Muscle layer of duodenum (tissue), 2 donors: ENCODE measurements around the gene ANKH.

Source experiments
- H3K27ac ChIP-seq: one replicate; pipeline ENCODE4 v1.7.0; 2013; ENCODE audit warnings: mild to moderate bottlenecking, low read length
- H3K27me3 ChIP-seq: one replicate; pipeline ENCODE4 v1.7.0; 2013; ENCODE audit warnings: low read depth, mild to moderate bottlenecking, control low read depth, low read length
- H3K36me3 ChIP-seq, 2 donors: one replicate each; pipeline ENCODE4 v1.7.0; 2013; ENCODE audit warnings: low read length in 2 of 2, control low read depth in 1 of 2, mild to moderate bottlenecking in 1 of 2; ENCODE audit not compliant: insufficient read depth in 2 of 2, control insufficient read depth in 1 of 2
- H3K4me1 ChIP-seq, 2 donors: one replicate each; pipeline ENCODE4 v1.7.0; 2013; ENCODE audit warnings: low read length in 2 of 2, mild to moderate bottlenecking in 2 of 2, control low read depth in 1 of 2, moderate library complexity in 1 of 2; ENCODE audit not compliant: insufficient read depth in 2 of 2, control insufficient read depth in 1 of 2
- H3K4me3 ChIP-seq, 2 donors: one replicate each; pipeline ENCODE4 v1.7.0; 2013; ENCODE audit warnings: low read length in 2 of 2, low read depth in 1 of 2, mild to moderate bottlenecking in 1 of 2
- H3K9me3 ChIP-seq, 2 donors: one replicate each; pipeline ENCODE4 v1.7.0; 2013; ENCODE audit warnings: low read length in 2 of 2, control low read depth in 1 of 2, mild to moderate bottlenecking in 1 of 2; ENCODE audit not compliant: control insufficient read depth in 1 of 2
- donor health status: healthy.

ANKH gene

GRCh38 chr5:14781106-14781505, 90.5 kb downstream of the ANKH start:
- H3K27me3 ChIP-seq, result no peaks in the 10 kb centered on the region
- no peaks in the 10 kb centered on the region for H3K36me3 ChIP-seq
- H3K4me1 ChIP-seq, result no peaks in the 10 kb centered on the region
- H3K9me3 ChIP-seq, result no peaks in the 10 kb centered on the region
- no peak overlapping the region for H3K27ac ChIP-seq
- no peak overlapping the region for H3K4me3 ChIP-seq

- H3K27me3 ChIP-seq, result no peaks in the 10 kb centered on the region
- no peak overlapping the region for H3K4me3 ChIP-seq
- H3K9me3 ChIP-seq, result no peaks in the 10 kb centered on the region
- H3K27ac ChIP-seq, result no peak overlapping the region
- H3K4me1 ChIP-seq, result no peaks in the 10 kb centered on the region
- no peaks in the 10 kb centered on the region for H3K36me3 ChIP-seq
These were observed 91.6 kb downstream of the ANKH start for GRCh38 chr5:14779975-14780374.

- Histone ChIP-seq H3K27me3 (no peaks in the 10 kb centered on the region), H3K4me3 (no peak overlapping the region), H3K27ac (no peak overlapping the region), H3K4me1 (no peaks in the 10 kb centered on the region), H3K9me3 (no peaks in the 10 kb centered on the region), H3K36me3 (no peaks in the 10 kb centered on the region)
These were observed 92.8 kb downstream of the ANKH start for GRCh38 chr5:14778792-14779070.

GRCh38 chr5:14777932-14778791, 93.4 kb downstream of the ANKH start:
- Histone ChIP-seq H3K27ac (no peak overlapping the region), H3K27me3 (no peaks in the 10 kb centered on the region), H3K4me1 (no peaks in the 10 kb centered on the region), H3K36me3 (no peaks in the 10 kb centered on the region), H3K9me3 (no peaks in the 10 kb centered on the region), H3K4me3 (no peak overlapping the region)

GRCh38 chr5:14777187-14777586, 94.4 kb downstream of the ANKH start:
- no peak overlapping the region for H3K27ac ChIP-seq
- no peak overlapping the region for H3K4me3 ChIP-seq
- H3K9me3 ChIP-seq, result no peaks in the 10 kb centered on the region
- H3K36me3 ChIP-seq, result no peaks in the 10 kb centered on the region
- no peaks in the 10 kb centered on the region for H3K4me1 ChIP-seq
- H3K27me3 ChIP-seq, result no peaks in the 10 kb centered on the region

GRCh38 chr5:14776602-14777001, 95.0 kb downstream of the ANKH start:
- no peaks in the 10 kb centered on the region for H3K27me3 ChIP-seq
- H3K36me3 ChIP-seq, result no peaks in the 10 kb centered on the region
- no peak overlapping the region for H3K27ac ChIP-seq
- no peaks in the 10 kb centered on the region for H3K9me3 ChIP-seq
- H3K4me1 ChIP-seq, result no peaks in the 10 kb centered on the region
- H3K4me3 ChIP-seq, result no peak overlapping the region

GRCh38 chr5:14775857-14776256, 95.7 kb downstream of the ANKH start:
- Histone ChIP-seq H3K9me3 (no peaks in the 10 kb centered on the region), H3K4me3 (no peak overlapping the region), H3K4me1 (peaks cover 0 to 2% of the 10 kb centered on the region in 2 donors), H3K27ac (no peak overlapping the region), H3K36me3 (no peaks in the 10 kb centered on the region), H3K27me3 (no peaks in the 10 kb centered on the region)

- Histone ChIP-seq H3K27me3 (no peaks in the 10 kb centered on the region), H3K27ac (no peak overlapping the region), H3K4me1 (peaks cover 0 to 5% of the 10 kb centered on the region in 2 donors)
These were observed 98.0 kb downstream of the ANKH start for GRCh38 chr5:14773588-14773987.

GRCh38 chr5:14771972-14772371, 99.6 kb downstream of the ANKH start:
- no peak overlapping the region for H3K27ac ChIP-seq
- H3K4me1 ChIP-seq, result peaks cover 0 to 5% of the 10 kb centered on the region in 2 donors
- H3K27me3 ChIP-seq, result no peaks in the 10 kb centered on the region
- no peaks in the 10 kb centered on the region for H3K9me3 ChIP-seq
- no peak overlapping the region for H3K4me3 ChIP-seq
- peaks cover under 1% of the 10 kb centered on the region in 2 donors for H3K36me3 ChIP-seq

More at GRCh38 chr5:14773588-14773987, 98.0 kb downstream of the ANKH start:
- Histone ChIP-seq H3K4me3 (no peak overlapping the region), H3K9me3 (no peaks in the 10 kb centered on the region), H3K36me3 (no peaks in the 10 kb centered on the region)

GRCh38 chr5:14771189-14771588, 100.4 kb downstream of the ANKH start:
- Histone ChIP-seq H3K4me3 (no peak overlapping the region), H3K36me3 (peaks cover 3 to 8% of the 10 kb centered on the region in 2 donors), H3K4me1 (peaks cover 0 to 5% of the 10 kb centered on the region in 2 donors), H3K27me3 (no peaks in the 10 kb centered on the region), H3K27ac (no peak overlapping the region), H3K9me3 (no peaks in the 10 kb centered on the region)

GRCh38 chr5:14768508-14769365, 102.8 kb downstream of the ANKH start:
- Histone ChIP-seq H3K9me3 (no peaks in the 10 kb centered on the region), H3K36me3 (peaks cover 3 to 11% of the 10 kb centered on the region in 2 donors), H3K27ac (no peak overlapping the region), H3K4me1 (peaks cover 0 to 5% of the 10 kb centered on the region in 2 donors), H3K4me3 (no peak overlapping the region), H3K27me3 (no peaks in the 10 kb centered on the region)
